Measurements from ENCODE around the gene PTPRO.

PTPRO gene

DNA sequence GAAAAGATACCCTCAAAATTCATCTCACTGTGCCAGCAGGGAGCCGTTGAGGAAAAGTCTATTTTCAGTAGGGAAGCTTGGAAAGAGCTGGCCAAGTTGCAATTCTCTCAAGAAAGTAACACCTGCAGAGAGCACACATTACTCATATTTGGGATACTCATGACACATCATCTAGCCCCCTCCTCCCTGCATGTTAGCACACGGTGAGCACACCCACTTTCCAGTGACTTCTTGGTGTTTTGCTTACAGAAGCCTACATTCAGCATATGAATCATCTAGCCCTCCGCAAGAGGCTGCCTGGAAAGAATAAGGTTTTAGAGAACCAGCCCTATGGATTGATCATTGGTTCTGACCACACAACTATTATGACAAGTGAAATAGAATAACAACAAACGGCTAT lies 124.5 kb downstream of the PTPRO start:
- no peak for DNase-seq (ENCODE audit: low read depth)

DNA sequence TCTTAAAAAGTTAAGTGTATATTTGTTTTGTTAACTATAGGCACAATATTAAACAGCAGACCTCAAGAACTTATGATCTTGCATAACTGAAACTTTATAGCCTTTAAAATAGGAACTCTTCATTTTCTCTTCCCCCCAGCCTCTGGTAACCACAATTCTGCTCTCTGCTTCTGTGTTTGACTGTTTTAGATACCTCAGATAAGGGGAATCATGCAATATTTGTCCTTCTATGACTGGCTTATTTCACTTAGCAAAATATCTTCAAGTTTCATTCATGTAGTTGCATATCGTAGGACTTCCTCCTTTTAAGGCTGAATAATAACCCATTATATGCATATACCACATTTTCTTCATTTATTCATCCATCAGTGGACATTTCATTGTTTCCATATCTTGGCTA lies 131.3 kb downstream of the PTPRO start:
- DNase-seq (ENCODE audit: low read depth), result no peak

DNA sequence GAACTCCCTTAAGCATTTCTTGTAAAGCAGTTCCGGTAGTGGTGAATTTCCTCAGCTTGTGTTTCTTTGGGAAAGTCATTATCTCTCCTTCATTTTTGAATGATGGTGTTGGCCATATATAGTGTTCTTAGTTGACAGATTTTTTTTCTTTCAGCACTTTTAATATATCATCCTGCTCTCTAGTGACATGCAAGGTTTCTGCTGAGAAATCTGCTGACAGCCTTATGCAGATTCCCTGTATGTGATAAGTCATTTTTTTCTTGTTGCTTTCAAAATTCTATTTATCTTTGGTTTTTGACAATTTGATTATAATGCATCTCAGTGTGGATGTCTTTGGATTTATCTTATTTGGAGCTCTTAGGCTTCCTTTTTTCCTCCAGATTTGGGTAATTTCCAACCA lies 135.7 kb downstream of the PTPRO start:
- DNase-seq (ENCODE audit: low read depth), result no peak

DNA sequence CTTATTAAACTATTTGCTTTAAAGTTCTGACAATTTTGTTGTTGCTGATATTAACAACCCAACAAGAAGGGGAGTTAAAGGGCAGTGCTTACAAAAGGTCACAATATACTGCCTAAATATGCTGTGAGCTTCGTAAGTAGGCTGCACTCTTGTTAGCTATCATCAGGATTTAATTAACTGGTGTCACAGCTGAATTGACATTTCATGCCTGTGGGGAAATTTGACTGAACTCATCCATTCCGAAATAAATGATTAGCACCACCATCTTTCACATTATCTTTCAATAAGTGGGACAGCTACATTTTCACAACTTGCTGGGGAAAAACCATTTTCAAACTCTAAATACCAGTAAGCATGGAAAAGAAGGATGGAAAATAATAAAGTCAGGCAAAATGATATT lies 146.6 kb downstream of the PTPRO start:
- no peak for DNase-seq (ENCODE audit: low read depth)

DNA sequence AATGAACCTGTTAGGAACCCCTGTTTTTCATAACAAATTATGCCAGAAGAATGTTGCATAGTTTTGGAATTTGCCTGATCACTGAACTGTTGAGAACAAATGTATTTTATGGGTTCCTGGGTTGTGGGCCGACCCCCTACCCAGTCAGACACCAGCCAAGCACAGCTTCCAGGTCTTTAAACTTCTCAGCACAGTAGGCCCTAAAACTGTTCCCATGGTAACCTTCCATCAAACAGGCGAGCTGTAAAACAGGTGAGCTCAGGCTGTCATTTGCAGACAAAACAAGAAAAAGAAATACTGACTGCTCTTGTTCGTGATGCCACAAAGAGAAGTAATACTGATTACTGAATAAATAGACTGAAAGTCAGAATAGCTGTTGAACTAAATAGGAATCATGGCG lies 147.0 kb downstream of the PTPRO start:
- DNase-seq (ENCODE audit: low read depth), result no peak

DNA sequence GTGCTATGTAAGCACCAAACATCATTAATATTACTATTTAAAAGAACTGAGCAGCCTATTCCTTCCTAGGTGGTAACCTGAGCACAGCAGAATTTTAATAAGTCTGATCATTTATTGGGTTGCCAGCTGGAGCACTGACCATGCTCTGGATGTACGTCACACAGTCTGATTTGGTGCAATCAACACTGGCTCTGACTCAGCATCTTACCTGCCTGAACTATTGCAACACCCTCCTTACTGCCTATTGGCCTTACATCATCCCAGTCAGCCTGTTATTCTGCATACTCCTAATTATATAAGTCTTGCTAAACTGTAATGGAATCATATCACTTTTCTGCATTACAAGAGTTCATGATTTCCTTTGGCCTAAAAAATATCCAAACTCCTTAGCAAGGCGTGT lies 149.7 kb downstream of the PTPRO start:
- DNase-seq (ENCODE audit: low read depth), result no peak

DNA sequence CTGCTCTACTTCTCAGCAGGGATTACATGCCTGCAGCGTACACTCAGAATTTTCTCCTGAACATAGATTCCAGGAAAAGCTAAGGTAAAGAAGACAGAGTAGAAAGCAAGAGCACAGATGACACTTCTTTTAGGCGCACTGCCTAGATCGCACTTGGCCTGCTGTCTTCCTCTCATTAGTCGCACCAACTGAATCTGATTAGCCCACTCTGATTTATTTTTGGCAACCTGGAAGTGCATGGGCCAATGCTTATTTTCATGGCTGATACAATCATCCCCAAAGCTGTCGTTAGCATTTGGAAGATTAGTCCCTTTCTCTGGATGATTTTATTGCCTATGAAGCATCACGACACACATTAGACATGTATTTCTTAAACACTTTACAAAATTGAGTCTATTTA lies 152.5 kb downstream of the PTPRO start:
- DNase-seq (ENCODE audit: low read depth), result no peak

DNA sequence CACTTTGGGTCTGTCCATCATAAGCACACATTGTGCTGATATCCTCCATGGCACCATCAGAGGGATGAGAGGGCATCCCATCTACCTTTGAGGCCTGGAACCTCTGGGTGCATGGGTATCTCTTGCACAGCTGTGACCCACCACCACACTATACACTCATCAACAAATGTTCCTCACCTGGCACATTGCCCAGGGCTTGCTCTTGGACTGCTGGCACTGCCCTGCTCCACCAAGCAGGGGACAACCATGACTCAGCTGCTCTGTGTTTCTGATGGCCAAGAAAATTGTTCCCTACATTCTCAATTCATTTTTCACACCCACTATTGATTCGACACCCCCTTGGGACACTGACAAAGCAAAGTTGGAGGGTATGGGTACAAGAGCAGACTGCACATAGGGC lies 155.5 kb downstream of the PTPRO start:
- DNase-seq (ENCODE audit: low read depth), result no peak

DNA sequence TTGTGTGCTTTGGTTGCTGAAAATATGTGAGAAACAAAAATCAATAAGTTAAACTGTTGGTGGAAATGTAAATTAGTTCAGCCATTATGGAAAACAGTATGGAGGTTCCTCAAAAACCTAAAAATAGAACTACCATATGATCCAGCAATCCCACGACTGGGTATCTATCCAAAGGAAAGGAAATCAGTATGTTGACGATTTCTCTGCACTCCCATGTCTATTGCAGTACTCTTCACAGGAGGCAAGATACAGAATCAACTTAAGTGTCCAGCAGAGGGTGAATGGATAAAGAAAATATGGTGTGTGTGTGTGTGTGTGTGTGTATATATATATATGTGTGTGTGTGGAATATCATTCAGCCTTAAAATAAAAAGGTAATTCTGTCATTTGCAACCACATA lies 159.5 kb downstream of the PTPRO start:
- DNase-seq (ENCODE audit: low read depth), result no peak

DNA sequence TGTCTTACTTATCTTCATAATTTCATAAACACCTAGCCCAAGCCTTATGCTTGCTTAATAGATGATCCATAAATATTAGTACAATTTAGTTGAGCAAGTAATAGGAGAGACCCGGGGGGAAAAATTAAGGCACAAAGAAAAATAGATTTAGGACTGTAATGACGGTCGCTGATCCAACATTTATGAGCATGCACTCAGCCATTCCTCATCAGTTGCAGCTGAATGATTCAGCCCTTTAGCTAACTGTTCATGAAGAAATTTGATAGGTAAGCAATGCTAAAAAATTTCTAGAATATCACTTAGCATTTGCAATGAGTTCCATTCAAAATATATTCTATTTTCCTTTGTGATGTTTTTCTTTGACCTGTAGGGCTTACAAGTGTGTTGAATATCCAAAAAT lies 163.2 kb downstream of the PTPRO start:
- DNase-seq (ENCODE audit: low read depth), result no peak

DNA sequence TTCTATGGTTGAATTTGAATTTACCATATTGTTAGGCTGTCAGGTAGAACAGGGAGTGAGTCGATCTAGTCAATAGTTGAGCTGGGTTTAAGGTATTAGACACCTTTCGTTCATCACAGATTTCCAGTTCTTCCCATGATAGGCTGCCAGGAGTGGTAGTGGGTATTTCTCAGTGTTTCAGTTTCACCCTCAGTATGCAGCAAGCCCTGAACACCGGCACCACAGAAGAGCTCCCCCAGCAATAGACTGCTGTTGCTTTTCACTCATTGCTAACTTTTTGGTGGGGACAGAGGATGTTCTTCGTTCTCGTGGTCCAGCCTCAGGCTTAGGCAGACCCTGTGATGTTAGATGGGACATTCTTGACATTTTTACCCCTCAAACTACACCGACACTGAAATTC lies 164.6 kb downstream of the PTPRO start:
- no peak for DNase-seq (ENCODE audit: low read depth)

DNA sequence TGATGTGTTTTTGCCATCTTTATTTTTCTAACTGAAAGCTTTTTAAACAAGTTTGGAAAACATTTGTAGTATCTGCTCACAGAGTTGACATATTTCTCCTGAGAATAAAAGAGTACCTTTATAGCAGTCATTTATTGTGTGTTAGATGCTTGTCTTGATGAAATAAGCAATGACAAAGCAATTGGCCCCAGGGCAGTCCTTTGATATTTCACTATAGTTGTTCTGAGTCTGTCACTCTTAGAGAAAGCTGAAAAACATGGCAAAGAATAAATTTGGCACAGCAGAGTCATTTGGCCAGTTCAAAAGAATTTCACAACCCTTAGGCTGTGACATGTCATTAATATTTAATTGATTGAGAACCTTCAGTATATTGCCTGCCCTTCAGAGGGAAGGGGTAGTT lies 166.2 kb downstream of the PTPRO start:
- no peak for DNase-seq (ENCODE audit: low read depth)

DNA sequence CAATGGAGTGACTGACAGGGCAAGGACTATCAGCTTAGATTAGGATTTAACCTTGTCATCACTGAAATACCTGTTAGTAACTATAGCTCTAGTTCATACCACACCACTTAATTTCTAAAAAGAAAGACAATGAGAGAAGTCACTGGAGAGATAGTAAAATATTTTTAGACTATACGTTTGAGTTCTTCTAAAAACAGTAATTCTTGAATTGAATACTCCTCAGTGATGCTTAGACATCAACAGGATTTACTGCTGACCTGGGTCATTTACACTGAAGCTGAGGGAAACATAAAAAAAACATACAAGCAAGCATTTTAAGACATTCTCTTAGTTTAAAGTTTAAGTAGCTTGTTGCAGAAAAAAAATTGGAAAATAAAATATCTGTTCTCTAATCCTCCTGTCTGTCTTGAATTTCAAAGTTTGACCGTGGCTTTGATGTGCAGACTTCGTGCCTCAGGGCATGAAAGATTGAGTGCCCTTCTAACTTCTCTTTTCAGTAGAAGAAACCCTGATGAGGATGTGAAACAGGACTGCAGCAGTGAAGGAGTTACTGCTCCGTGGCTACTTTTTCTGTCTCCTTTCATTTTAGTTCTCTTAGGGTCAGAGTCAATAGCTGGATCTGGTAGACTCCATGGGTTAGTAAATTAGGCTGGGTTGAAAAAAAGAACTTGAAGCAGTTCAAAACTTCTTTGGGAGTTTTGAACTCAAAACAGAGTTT lies 172.2 kb downstream of the PTPRO start:
- no peak for DNase-seq (ENCODE audit: low read depth)

DNA sequence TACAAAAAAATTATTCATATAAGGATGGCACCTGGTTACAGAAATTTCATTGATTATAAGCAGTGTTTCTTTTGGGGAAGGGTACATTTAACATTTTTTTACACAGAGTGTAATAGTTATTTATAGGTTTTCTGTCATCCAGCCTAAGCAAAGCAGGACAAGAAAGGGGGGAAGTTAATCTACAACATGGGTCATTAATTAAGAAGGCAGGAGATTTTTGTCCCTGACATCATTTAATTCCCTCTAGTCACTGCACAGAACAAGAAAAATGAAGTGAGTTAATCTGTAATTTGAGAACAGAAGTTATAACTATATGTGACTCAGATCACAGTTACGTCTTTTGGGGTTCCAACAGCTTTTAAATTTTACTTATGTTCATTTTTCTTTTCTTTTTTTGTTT lies 173.4 kb downstream of the PTPRO start:
- no peak for DNase-seq (ENCODE audit: low read depth)

DNA sequence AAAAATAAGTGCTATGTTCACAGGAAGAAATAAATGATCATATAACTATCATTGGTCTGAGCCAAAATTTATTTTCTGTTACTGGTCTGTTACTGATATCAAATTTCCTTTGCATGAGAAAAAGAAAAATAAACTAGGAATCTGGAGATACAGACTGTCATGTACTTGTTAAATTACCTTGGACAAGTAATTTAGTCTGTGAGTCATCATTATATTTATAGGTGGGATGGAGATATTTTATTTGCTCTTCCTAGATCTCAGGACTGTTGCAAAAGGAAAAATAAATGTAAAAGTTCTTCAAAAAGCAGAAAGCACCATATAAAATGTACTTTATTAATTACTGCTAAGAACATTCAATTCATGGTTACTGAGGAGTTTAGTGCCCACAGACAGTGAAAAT lies 174.4 kb downstream of the PTPRO start:
- DNase-seq (ENCODE audit: low read depth), result no peak

DNA sequence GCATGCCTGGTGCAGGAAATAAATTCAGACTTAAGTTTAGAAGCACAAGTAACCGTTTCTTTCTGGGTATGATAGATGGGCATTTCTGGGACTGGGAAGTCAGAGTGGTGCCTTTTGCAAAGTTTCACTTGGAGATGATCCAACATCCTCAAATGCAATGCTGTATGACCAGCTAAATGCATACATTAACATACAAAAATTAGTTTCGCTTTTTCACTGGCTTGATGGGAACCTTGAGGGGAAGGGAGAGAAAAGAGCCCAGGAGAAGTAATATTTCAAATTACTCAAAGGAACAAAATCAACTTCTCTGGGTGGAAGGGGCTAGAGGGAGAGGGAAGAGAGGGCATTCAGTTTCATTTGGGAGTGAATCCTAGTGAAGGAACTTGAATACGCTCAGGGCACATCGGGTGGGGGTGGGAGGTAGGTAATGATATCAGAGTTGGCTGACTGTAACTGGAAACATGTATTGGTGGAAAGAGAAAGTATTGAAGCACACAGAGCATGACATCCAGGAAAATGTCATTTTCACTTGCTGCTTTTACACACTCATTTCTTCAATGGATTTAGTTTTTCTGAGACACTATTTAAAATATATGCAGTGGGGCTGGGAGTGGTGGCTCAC lies 175.5 kb downstream of the PTPRO start:
- no peak for DNase-seq (ENCODE audit: low read depth)

DNA sequence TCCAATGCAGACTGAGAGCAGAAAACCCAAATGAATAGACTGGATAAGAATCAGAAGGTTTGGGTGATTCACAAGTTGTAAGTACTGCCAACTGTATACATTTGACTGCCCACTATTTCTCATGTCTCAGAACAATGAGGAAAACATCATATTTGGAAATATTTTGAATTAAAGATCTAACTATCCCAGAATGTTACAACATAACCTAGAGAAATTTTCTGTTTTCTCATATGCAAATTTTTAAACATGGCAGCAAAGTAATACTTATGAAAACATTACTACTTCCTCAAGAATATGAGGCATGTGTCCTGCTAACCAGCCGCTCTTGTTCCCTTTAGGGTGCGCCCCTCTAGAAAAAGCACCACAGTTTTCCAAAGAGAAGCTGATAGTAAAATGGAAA lies 179.9 kb downstream of the PTPRO start:
- DNase-seq (ENCODE audit: low read depth), result no peak

DNA sequence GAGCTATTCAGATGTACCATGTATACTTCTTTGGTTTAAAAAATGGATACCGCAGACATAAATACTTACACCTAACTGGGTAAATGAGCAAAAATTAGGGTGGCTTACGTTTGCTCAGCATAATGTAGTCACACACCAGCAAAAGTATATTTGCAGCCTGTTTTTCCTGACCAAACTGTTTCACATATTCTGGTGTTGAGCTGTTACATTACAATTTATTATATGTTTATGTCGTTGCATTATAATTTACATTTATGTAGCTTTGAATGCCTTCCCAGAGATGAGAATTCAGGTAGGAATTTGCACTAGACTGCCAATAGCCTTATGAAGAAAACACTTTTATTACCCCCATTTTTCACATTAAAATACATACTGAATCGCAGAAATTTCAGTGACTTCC lies 183.3 kb downstream of the PTPRO start:
- no peak for DNase-seq (ENCODE audit: low read depth)

DNA sequence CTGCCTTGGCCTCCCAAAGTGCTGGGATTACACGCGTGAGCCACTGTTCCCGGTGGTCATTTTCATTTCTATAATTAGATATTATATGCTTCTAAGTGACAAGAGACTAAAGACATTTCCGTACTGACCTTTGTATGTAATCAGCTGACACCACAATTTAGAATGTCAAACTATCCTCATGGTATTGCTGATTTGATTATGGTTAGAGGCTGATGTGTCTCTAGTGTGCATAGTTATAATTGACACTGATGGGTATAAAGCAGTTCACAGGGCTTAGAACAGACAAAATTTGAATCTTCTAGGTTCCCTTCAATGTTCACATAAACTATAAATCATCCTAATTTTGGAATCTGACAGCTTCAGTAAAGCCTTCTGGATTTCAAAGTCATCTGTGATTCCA lies 192.7 kb downstream of the PTPRO start:
- no peak for DNase-seq (ENCODE audit: low read depth)

DNA sequence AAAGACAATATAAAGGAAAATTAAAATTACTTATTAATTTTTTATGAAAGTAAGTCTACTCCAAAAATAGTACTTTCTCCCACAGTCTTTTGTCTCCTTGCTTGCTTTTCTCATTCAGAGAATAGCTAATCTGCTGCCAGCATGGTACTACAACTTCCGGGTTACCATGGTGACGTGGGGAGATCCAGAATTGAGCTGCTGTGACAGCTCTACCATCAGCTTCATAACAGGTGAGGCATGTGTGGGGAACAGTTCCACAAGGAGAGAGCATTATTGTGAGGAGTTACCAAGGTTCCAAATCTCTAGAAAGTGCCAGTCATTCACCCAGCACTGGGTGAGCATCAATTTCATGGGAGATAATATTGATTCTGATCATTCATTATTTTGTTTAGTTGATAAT lies 197.8 kb downstream of the PTPRO start:
- DNase-seq (ENCODE audit: low read depth), result no peak

DNA sequence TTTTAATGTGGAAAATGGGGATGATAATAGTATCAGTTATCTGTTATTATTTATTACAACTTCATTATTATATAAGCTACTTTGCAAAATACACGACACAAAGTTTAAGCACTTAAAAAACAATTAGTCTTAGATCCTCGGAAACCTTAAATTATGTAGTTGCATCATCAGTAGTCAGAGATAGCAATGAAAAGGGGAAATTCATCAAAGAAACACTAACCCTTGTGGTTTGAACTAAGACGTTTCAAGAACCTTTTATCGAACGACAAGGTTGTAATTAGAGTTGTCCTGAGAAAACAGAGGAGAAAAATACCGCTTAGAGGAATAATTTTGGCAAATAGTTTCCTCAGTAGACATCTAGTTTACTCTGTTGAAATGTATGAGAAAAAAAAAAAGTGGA lies 198.5 kb downstream of the PTPRO start:
- no peak for DNase-seq (ENCODE audit: low read depth)

DNA sequence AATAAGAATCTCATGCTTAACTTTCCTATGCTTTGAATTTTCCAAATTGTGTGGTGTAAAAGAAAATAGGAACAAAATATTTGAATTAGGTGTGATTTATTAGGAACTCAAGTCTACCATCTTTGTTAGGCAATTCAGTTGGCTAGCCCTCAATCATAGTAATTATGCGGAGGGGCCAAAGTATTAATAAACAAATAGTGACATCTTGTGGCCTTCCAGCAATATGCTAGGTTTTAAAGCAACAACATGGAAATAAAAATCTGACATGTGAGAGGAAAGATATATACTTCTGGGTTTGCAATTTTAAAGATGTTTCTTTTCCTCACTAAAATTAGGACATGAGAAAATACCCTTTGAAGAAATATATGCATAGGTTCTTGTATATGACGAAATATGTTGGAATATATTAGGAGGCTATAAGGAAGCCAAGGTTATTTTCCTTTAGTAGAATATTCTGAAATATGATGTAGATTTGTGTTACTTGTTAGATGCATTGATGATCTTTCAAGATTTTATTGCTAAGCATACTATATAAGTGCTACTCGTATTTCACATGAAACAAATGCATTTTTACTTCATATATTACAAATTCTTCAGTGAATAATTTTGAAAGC lies 200.4 kb downstream of the PTPRO start:
- no peak for DNase-seq (ENCODE audit: low read depth)

DNA sequence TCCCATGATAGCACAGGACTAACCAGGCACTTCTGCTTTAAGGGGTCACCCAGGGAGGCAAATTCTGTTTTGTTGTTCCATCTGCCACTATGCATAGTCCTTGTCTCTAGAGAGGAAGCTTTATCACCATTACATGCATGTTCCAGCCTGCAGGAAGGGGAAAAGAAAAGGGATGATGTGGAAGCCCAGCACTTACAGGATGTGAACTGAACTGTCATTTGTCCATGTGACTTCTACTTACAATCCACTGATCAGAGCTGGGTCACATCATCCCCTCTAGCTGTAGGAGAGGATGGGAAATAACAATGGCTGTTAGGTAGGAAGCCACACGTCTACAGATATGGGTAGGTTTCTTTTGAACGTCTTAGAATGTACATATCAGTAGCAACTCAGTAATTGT lies 203.1 kb downstream of the PTPRO start:
- no peak for DNase-seq (ENCODE audit: low read depth)

DNA sequence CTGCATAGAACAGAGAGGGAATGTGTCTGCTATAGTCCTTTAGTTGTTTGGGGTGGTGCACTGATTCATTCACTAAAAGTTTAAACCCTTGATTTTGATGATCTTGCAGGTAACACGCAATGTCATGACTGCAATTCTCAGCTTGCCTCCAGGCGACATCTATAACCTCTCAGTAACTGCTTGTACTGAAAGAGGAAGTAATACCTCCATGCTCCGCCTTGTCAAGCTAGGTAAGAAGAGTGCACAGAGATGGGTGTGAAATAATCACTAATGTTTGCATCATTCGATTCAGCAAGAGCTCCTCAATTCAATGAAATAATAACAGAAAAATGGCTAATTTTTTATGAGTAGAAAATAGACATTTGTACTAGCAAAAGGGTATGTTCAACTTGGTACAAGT lies 203.7 kb downstream of the PTPRO start:
- DNase-seq (ENCODE audit: low read depth), result no peak

Measured in activated T-cell treated with anti-CD3 and anti-CD28 coated beads for 48 hours (primary cell).